ENCODE data around the gene GEN1.
A peak's percentile ranks its signal among the peaks of the same experiment; 100 is the strongest.

Gene GEN1

GRCh38 chr2:17717666-17718065 lies 36.3 kb upstream of the GEN1 start:
- no peak overlapping the region for H3K4me3 ChIP-seq (ENCODE audit: control insufficient read depth, low read depth, low read length)
- TF ChIP-seq, protein P1, sequence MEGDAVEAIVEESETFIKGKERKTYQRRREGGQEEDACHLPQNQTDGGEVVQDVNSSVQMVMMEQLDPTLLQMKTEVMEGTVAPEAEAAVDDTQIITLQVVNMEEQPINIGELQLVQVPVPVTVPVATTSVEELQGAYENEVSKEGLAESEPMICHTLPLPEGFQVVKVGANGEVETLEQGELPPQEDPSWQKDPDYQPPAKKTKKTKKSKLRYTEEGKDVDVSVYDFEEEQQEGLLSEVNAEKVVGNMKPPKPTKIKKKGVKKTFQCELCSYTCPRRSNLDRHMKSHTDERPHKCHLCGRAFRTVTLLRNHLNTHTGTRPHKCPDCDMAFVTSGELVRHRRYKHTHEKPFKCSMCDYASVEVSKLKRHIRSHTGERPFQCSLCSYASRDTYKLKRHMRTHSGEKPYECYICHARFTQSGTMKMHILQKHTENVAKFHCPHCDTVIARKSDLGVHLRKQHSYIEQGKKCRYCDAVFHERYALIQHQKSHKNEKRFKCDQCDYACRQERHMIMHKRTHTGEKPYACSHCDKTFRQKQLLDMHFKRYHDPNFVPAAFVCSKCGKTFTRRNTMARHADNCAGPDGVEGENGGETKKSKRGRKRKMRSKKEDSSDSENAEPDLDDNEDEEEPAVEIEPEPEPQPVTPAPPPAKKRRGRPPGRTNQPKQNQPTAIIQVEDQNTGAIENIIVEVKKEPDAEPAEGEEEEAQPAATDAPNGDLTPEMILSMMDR (conservative IDR thresholded peaks at IDR 0.05; ENCODE audit: control insufficient read depth, insufficient read depth, low read depth, low read length) = no peak
- DNase-seq (ENCODE audit: low read depth) = no peak

DNA sequence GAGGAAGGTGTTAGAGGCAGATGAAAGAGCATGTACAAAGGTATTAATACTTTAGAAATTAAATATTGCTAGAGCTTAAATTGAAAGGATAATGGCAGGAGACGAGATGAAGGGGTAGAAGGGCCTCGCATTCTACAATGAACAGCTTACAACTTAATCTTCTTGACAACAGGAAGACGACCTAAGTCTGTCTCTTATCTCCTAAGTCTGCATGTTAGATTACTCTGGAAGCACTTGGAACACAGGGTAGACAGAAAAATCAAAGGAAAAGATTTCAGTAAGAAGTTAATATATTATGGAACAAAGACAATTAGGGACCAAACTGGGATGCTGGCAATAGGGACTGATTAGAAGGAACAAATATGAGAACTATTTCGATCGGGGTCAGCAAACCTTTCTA lies 35.2 kb upstream of the GEN1 start:
- DNase-seq (ENCODE audit: low read depth) = no peak
- TF ChIP-seq, protein P1 (conservative IDR thresholded peaks at IDR 0.05; ENCODE audit: control insufficient read depth, insufficient read depth, low read depth, low read length) = no peak
- H3K4me3 ChIP-seq (ENCODE audit: control insufficient read depth, low read depth, low read length) = no peak overlapping the region

DNA sequence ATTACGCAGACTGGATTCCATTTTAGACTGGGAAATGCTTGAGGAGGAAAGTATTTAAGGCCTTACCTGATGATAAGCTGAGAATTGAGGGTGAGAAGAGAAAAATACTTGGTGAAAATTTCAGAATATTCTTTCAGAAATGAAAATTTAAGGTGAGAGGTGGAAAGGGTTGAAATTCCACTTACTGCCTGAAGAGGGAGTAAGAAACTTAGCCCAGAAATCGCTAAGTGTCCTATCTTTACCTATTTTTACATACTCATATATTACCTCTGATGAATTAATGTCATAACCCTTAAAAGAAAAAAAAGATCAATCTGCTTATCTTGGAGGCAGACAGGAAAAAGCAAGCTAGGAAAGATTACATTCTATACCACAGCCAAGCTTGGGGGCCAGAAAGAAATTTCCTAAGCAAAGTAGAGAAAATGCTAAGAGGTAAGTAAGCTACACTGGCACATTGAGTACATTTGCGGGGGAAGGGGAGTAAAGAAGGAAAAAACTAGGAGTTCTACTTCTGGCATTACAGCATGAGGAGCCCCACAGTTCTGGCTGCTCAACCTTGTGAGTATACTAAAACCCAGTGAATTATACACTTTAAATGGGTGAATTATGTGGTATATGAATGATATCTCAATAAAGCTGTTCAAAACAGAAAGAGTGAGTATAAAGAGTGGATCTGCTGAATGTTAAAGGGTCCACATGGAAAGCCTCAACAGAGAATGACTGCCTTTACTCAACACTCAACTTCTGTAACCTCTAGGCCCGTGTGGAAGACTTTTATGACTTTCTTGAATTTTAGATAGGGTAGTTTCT lies 34.2 kb upstream of the GEN1 start:
- no peak overlapping the region for H3K4me3 ChIP-seq (ENCODE audit: control insufficient read depth, low read depth, low read length)
- DNase-seq (ENCODE audit: low read depth) = peak; percentile 21
- TF ChIP-seq, protein P1 (conservative IDR thresholded peaks at IDR 0.05; ENCODE audit: control insufficient read depth, insufficient read depth, low read depth, low read length) = peak; percentile 80

DNA sequence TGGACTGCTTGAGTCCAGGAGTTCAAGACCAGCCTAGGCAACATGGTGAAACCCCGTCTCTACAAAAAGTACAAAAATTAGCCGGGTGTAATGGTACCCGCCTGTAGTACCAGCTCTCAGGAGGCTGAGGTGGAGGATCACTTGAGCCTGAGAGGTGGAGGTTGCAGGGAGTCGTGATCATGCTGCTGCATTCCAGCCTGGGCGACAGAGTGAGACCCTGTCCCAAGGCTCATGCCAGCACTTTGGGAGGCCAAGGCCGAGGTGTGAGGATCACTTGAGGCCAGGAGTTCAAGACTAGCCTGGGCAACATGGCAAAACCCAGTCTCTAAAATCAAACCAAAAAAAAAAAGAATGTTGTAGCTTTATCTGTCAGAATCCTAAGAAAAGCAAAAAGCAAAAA lies 25.7 kb upstream of the GEN1 start:
- TF ChIP-seq, protein P1 (conservative IDR thresholded peaks at IDR 0.05; ENCODE audit: control insufficient read depth, insufficient read depth, low read depth, low read length) = no peak
- H3K4me3 ChIP-seq (ENCODE audit: control insufficient read depth, low read depth, low read length) = no peak overlapping the region
- no peak for DNase-seq (ENCODE audit: low read depth)

- no peak overlapping the region for H3K4me3 ChIP-seq (ENCODE audit: control insufficient read depth, low read depth, low read length)
- no peak for DNase-seq (ENCODE audit: low read depth)
- TF ChIP-seq, protein P1 (conservative IDR thresholded peaks at IDR 0.05; ENCODE audit: control insufficient read depth, insufficient read depth, low read depth, low read length) = no peak
These were observed 24.1 kb upstream of the GEN1 start for GRCh38 chr2:17729880-17730279.

DNA sequence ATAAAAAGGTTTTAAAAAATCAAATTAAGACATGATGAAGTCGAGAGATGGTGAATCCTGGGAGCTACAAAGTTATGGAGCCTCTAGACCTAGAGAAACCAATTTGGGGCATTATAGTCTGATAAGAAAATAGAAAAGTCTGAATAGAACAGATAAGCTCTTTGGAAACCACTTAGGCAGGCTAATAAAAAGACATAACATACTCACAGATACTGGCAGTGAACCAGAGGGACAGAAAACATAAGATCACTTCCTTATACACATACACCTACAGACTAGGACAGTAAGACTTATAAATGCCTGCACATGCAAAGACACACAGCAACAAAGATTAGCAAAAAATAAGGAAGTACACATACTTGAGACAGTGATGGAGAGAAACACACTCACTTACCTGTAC lies 20.3 kb upstream of the GEN1 start:
- TF ChIP-seq, protein P1 (conservative IDR thresholded peaks at IDR 0.05; ENCODE audit: control insufficient read depth, insufficient read depth, low read depth, low read length) = no peak
- DNase-seq (ENCODE audit: low read depth) = no peak
- H3K4me3 ChIP-seq (ENCODE audit: control insufficient read depth, low read depth, low read length) = no peak overlapping the region

Data from fibroblast of mammary gland (primary cell).